ENCODE measurements around the gene UNC13D. TPM values are rescaled to one million over a fixed set of nuclear protein-coding genes. Genes with fewer than 3 reads are reported as not detected.

The UNC13D gene
- total RNA-seq, 1 experiment from 2014 or later, result 20.2 TPM

GRCh38 chr17:75831032-75831571 lies 13.1 kb downstream of the UNC13D start:
- Histone ChIP-seq H3K9ac (ENCODE audit: low read length) (no peak overlapping the region), H3K27ac (ENCODE audit: low read depth, low read length) (no peak overlapping the region), H3K9me3 (ENCODE audit: control insufficient read depth in 1 of 2, insufficient read depth in 1 of 2, low read depth in 1 of 2, low read length in 2 of 2) (no peaks in the 10 kb centered on the region), H3K79me2 (ENCODE audit: insufficient read depth, low read length) (no peaks in the 10 kb centered on the region), H3K4me2 (ENCODE audit: low read length) (no peak overlapping the region), H3K36me3 (ENCODE audit: control insufficient read depth in 1 of 2, insufficient read depth in 2 of 2, low read length in 2 of 2) (no peaks in the 10 kb centered on the region), H3K9me2 (ENCODE audit: insufficient read depth) (no peaks in the 10 kb centered on the region), H2AFZ (ENCODE audit: low read depth, low read length, poor library complexity, severe bottlenecking) (no peak overlapping the region), H3K27me3 (ENCODE audit: insufficient read depth, low read length) (no peaks in the 10 kb centered on the region), H4K20me1 (ENCODE audit: insufficient read depth) (no peaks in the 10 kb centered on the region), H3K4me1 (ENCODE audit: control insufficient read depth in 1 of 2, insufficient read depth in 2 of 2, low read length in 2 of 2) (peaks cover 6 to 12% of the 10 kb centered on the region in 2 experiments; a peak in 2 of 4 replicates), H3K4me3 (replicated peaks in 1 of 2; ENCODE audit: low read depth in 1 of 2, low read length in 2 of 2) (no peak overlapping the region)
- ATAC-seq, result no peak
- TF ChIP-seq, protein P1, sequence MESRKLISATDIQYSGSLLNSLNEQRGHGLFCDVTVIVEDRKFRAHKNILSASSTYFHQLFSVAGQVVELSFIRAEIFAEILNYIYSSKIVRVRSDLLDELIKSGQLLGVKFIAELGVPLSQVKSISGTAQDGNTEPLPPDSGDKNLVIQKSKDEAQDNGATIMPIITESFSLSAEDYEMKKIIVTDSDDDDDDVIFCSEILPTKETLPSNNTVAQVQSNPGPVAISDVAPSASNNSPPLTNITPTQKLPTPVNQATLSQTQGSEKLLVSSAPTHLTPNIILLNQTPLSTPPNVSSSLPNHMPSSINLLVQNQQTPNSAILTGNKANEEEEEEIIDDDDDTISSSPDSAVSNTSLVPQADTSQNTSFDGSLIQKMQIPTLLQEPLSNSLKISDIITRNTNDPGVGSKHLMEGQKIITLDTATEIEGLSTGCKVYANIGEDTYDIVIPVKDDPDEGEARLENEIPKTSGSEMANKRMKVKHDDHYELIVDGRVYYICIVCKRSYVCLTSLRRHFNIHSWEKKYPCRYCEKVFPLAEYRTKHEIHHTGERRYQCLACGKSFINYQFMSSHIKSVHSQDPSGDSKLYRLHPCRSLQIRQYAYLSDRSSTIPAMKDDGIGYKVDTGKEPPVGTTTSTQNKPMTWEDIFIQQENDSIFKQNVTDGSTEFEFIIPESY (IDR thresholded peaks at IDR 0.05; ENCODE audit: extremely low read depth, insufficient replicate concordance, low read length), result no peak
- TF ChIP-seq, protein P2, sequence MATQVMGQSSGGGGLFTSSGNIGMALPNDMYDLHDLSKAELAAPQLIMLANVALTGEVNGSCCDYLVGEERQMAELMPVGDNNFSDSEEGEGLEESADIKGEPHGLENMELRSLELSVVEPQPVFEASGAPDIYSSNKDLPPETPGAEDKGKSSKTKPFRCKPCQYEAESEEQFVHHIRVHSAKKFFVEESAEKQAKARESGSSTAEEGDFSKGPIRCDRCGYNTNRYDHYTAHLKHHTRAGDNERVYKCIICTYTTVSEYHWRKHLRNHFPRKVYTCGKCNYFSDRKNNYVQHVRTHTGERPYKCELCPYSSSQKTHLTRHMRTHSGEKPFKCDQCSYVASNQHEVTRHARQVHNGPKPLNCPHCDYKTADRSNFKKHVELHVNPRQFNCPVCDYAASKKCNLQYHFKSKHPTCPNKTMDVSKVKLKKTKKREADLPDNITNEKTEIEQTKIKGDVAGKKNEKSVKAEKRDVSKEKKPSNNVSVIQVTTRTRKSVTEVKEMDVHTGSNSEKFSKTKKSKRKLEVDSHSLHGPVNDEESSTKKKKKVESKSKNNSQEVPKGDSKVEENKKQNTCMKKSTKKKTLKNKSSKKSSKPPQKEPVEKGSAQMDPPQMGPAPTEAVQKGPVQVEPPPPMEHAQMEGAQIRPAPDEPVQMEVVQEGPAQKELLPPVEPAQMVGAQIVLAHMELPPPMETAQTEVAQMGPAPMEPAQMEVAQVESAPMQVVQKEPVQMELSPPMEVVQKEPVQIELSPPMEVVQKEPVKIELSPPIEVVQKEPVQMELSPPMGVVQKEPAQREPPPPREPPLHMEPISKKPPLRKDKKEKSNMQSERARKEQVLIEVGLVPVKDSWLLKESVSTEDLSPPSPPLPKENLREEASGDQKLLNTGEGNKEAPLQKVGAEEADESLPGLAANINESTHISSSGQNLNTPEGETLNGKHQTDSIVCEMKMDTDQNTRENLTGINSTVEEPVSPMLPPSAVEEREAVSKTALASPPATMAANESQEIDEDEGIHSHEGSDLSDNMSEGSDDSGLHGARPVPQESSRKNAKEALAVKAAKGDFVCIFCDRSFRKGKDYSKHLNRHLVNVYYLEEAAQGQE (IDR thresholded peaks at IDR 0.05; ENCODE audit: low read depth), result no peak
- TF ChIP-seq ZNF274 (IDR thresholded peaks at IDR 0.05; ENCODE audit: low read depth, low read length) (no peak), ELF1 (IDR thresholded peaks at IDR 0.05; ENCODE audit: borderline replicate concordance, low read depth) (no peak), EZH2phosphoT487 (IDR thresholded peaks at IDR 0.05; ENCODE audit: borderline replicate concordance) (no peak), RAD21 (IDR thresholded peaks at IDR 0.05; ENCODE audit: low read depth) (no peak), CBX3 (IDR thresholded peaks at IDR 0.05; ENCODE audit: low read depth) (no peak), CEBPB (IDR thresholded peaks at IDR 0.05; ENCODE audit: low read depth) (no peak), POLR2A (IDR thresholded peaks at IDR 0.05; ENCODE audit: borderline replicate concordance, extremely low read depth, insufficient read depth, insufficient read length) (no peak), SRF (IDR thresholded peaks at IDR 0.05; ENCODE audit: low read depth) (no peak), EGR1 (IDR thresholded peaks at IDR 0.05; ENCODE audit: low read depth) (no peak), EZH2 (IDR thresholded peaks at IDR 0.05) (no peak), ZFX (IDR thresholded peaks at IDR 0.05) (no peak), CTCF (IDR thresholded peaks at IDR 0.05 in 2 of 3, conservative IDR thresholded peaks at IDR 0.05 in 1 of 3; ENCODE audit: borderline replicate concordance in 1 of 3, insufficient read depth in 1 of 3, low read depth in 2 of 3, low read length in 2 of 3) (no peak)
- TF ChIP-seq, protein P3, sequence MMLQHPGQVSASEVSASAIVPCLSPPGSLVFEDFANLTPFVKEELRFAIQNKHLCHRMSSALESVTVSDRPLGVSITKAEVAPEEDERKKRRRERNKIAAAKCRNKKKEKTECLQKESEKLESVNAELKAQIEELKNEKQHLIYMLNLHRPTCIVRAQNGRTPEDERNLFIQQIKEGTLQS (IDR thresholded peaks at IDR 0.05), result no peak
- BruUV-seq (replicated peaks), result no TSS peak
- ChIA-PET POLR2A (interaction anchor here (0.6 kb wide), 1 partner anchor 57 kb away, joined by 3 read pairs; no protein-coding TSS in a partner anchor), RAD21 (ENCODE audit: low non-redundant PET in 1 of 2, low total read pairs in 2 of 2, uncharacterized antibody in 2 of 2, unreplicated experiment in 2 of 2) (interaction anchor here in 1 of 2 experiments (1.2 kb wide), 1 partner anchor 51 kb away, joined by 3 read pairs; a partner anchor contains a TSS), CTCF (interaction anchor here (1.6 to 2.6 kb wide), 2 partner anchors 15 to 16 kb away, joined by 5 to 15 read pairs; no protein-coding TSS in a partner anchor)
- no peak for DNase-seq (ENCODE audit: low read depth, low spot score)
- intact Hi-C loops (cut with micrococcal nuclease), result no loop called here
